Ovary (tissue), 9 donors: ENCODE measurements around the gene KRT6A. TPM values are rescaled to one million over a fixed set of nuclear protein-coding genes. Genes with fewer than 3 reads are reported as not detected.

Experiments used
- DNase-seq, 5 donors: peaks; one replicate each; pipeline ENCODE4 v3.0.0-alpha.2; 2019 to 2020
- H3K27ac ChIP-seq, 2 donors: fragments of 200-600 bp; one replicate each; pipeline versions ENCODE4 v1.5.1 to v1.8.0; 2019 to 2022
- H3K27me3 ChIP-seq: fragments of 200-600 bp; one replicate; pipeline ENCODE4 v1.8.0; 2022
- H3K36me3 ChIP-seq: fragments of 200-600 bp; sonication (generic); one replicate; pipeline ENCODE4 v1.5.1; 2019
- H3K4me1 ChIP-seq: one replicate; pipeline ENCODE4 v1.8.1; 2013; ENCODE audit warnings: mild to moderate bottlenecking, moderate library complexity; ENCODE audit not compliant: insufficient read depth
- H3K4me3 ChIP-seq: fragments of 200-600 bp; sonication (generic); one replicate; pipeline ENCODE4 v1.5.1; 2017
- H3K9me3 ChIP-seq, 2 donors: fragments of 200-600 bp in 1 of 2; sonication (generic) in 1 of 2; one replicate each; pipeline versions ENCODE4 v1.5.1 to v1.8.1; 2013 to 2019; ENCODE audit warnings: mild to moderate bottlenecking in 1 of 2, moderate library complexity in 1 of 2
- CTCF ChIP-seq, 3 donors: fragments of 450-650 bp in 2 of 3; fragments of 200-600 bp in 1 of 3; IDR thresholded peaks; one replicate each; pipeline versions ENCODE4 v1.5.1 to v1.8.0; 2016 to 2022; ENCODE audit warnings: antibody characterized with exemption in 3 of 3, mild to moderate bottlenecking in 1 of 3
- EP300 ChIP-seq: sonication (generic); formaldehyde crosslinking; IDR thresholded peaks from one replicate; pipeline ENCODE4 v1.6.1; 2017; ENCODE audit warnings: antibody characterized with exemption
- POLR2A ChIP-seq: fragments of 450-650 bp; IDR thresholded peaks from one replicate; pipeline ENCODE4 v1.6.1; 2017; ENCODE audit warnings: antibody characterized with exemption, mild to moderate bottlenecking, moderate library complexity
- whole genome bisulfite sequencing, 3 donors: extraction: QIAGEN DNeasy Blood & Tissue Kit in 1 of 3; methylation state at CpG; one replicate each; pipeline versions ENCODE4 v1.1.5 to v1.1.7; 2013 to 2017; 5-methylcytosine and 5-hydroxymethylcytosine counted together
- intact Hi-C, 4 donors: fragments of 100-400 bp; cut with DNase I; formaldehyde crosslinking; loops; one replicate each; pipeline versions ENCODE4 v1.11.0 to v1.15.1; 2022 to 2023
- polyA plus RNA-seq, 2 donors: library from polyadenylated mRNA; stranded (reverse); fragments of 200-250 nt in 1 of 2; fragments of 350-450 nt in 1 of 2; fragmentation: Illumina TruSeq in 1 of 2; extraction: RNeasy Lipid Tissue Mini Kit (QIAGEN cat#74804) in 1 of 2; gene quantifications; one replicate each; pipeline ENCODE4 v1.2.3, GENCODE V29; 2013 to 2014
- total RNA-seq, 7 donors: library from RNA; depleted of rRNA in 2 of 7; stranded (reverse); fragments of >200 nt in 2 of 7; fragmentation: NEBNext Ultra II Directional in 3 of 7; extraction: Animal tissue kit (Norgen Biotek cat#: 25700) in 3 of 7; gene quantifications; one replicate each; pipeline versions ENCODE4 v1.1.0 to v1.2.4, GENCODE V29; 2016 to 2023
- donor health status: DM: no; HTN: no; CAD: no; lungs with moderate emphysema.
- donor health status: DM: no; HTN: no; CAD: no.
- donor health status: Bipolar disorder and iron deficiency.
- donor health status: DM: yes; HTN: yes; CAD: no.
- donor health status: DM: no; HTN: no; CAD: no.
- donor health status: DM: yes; HTN: yes; CAD: no.

KRT6A gene
- total and polyA plus RNA-seq, 9 donors, result 0.15 to 14.5 (median 1.1) TPM; not detected in 2

DNA sequence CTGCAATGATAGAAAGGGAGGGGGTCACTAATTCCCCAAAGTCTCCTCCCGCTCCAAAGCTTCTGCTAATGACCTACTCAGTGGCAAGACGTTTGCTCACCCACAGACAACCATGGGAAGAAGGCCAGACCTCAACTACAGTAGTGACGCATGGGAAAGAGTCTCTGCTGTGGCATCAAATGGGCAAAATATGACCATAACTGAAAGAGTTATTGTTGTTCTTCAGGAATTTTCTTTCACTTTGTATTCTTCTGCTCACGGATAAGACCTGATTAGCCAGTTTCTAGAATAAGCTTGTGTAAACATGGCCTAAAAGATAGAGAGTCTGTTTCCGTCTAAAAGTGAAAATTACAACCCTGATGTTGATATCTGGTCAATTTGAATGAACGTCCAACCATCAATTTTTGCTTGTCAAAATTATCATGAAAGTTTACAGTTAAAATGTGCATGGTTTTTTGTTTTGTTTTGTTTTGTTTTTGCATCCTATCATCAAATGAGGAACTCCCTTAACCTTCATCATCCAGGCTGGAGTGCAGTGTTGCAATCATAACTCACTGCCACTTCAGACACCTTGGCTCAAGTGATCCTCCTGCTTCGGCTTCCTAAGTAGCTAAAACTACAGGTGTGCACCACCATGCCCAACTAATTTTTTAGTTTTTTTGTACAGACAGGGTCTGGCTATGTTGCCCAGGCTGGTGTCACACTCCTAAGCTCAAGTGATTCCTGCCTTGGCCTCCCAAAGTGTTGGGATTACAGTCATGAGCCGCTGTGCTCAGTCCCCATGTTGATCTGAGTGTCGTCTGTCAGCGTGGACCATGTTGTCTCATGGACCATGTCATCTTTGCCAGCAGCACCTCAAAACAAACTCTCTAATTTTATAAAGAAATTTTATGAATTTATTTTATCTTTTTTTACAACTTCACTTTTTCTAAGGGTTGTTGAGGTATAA is 48.1 kb downstream of the KRT6A start:
- Histone ChIP-seq H3K4me1 (no peaks in the 10 kb centered on the region), H3K9me3 (no peaks in the 10 kb centered on the region), H3K36me3 (no peaks in the 10 kb centered on the region), H3K27ac (no peak overlapping the region), H3K4me3 (no peak overlapping the region), H3K27me3 (no peaks in the 10 kb centered on the region)
- intact Hi-C loops, result no loop called here
- no peak for DNase-seq
- 40 to 68% (median 61%) methylated on average over 10 of the region's 10 CpGs for WGBS, 3 donors
- TF ChIP-seq EP300 (no peak), POLR2A (no peak), CTCF (IDR thresholded peaks at IDR 0.05) (no peak)

DNA sequence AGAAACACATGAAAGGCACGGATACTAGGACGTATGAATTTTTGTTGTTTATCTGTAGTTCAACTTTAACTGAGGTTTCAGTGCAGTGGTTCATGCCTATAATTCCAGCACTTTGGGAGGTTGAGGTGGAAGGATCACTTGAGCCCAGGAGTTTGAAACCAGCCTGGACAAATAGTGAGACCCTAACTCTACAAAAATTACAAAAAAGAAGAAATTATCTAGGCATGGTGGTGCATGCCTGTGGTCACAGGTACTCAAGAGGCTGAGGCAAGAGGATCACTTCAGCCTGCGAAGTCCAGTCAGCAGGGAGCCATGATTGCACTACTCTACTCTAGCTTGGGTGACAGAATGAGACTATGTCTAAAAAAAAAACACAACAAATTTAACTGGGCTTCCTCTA is 49.1 kb downstream of the KRT6A start:
- intact Hi-C loops, result no loop called here
- Histone ChIP-seq H3K4me3 (no peak overlapping the region), H3K36me3 (no peaks in the 10 kb centered on the region), H3K4me1 (no peaks in the 10 kb centered on the region), H3K9me3 (no peaks in the 10 kb centered on the region), H3K27me3 (no peaks in the 10 kb centered on the region), H3K27ac (no peak overlapping the region)
- 47 to 64% (median 51%) methylated on average over 3 of the region's 3 CpGs for WGBS, 3 donors
- TF ChIP-seq POLR2A, result no peak
- no peak for TF ChIP-seq EP300
- TF ChIP-seq CTCF (IDR thresholded peaks at IDR 0.05), result no peak
- no peak for DNase-seq

DNA sequence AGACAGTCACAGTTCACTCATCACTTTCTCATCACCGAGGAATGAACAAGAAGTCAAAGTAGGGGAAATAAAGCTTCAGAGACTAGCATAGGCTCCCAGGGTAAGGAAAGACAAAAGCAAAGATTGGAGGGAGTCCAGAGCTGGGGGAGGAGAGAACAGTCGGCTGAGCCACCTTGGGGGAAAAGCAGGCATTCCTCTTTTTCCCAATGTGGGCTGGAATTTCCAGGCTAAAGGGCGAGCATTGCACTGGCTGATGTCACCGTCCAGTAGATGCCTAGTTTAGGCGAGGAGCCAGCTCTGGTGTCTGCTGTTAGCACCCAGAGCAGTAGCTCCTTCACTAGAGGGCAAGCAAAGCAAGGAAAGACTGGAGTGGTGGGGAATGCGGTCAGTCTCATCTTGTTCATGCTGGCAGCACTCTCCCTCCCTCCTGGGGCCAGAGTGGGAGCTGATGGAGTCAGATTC is 50.4 kb downstream of the KRT6A start:
- no peaks in the 10 kb centered on the region for H3K4me1 ChIP-seq
- DNase-seq, result no peak
- no peaks in the 10 kb centered on the region for H3K36me3 ChIP-seq
- no peak for TF ChIP-seq CTCF (IDR thresholded peaks at IDR 0.05)
- no peak for TF ChIP-seq EP300
- TF ChIP-seq POLR2A, result no peak
- no peaks in the 10 kb centered on the region for H3K27me3 ChIP-seq
- no peak overlapping the region for H3K4me3 ChIP-seq
- intact Hi-C loops, result no loop called here
- no peaks in the 10 kb centered on the region for H3K9me3 ChIP-seq
- 14 to 19% (median 18%) methylated on average over 6 of the region's 6 CpGs for WGBS, 3 donors
- no peak overlapping the region for H3K27ac ChIP-seq

DNA sequence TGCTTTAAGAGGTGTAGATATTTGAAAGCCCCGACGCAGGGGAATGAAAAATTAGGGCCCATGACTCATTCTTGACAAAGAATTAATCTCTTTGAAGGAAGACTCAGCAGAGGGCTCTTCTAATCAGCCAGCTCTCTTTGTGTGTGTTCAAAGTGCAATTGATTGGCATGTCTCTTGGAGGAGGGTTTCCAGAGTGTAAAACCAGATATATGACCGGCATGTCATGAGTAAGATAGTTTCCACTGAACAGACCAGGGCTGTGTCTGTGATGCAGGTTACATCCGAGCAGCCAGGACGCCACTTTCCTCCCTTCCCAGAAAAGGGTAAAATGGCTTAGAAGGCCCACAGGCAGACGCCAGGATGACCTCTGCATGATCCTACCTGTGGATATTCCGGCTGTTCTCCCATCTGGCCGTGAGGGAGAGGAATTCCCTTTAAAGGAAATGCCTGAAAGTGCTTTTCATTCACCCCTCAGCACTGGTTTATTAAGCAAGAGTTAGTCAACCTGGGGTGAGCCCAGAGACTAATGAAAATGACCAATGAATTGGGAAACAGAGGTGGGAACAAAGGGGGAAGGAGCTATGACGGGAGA is 51.6 kb downstream of the KRT6A start:
- intact Hi-C loops, result no loop called here
- Histone ChIP-seq H3K9me3 (no peaks in the 10 kb centered on the region), H3K4me1 (no peaks in the 10 kb centered on the region), H3K27me3 (no peaks in the 10 kb centered on the region), H3K27ac (no peak overlapping the region), H3K36me3 (no peaks in the 10 kb centered on the region), H3K4me3 (no peak overlapping the region)
- no peak for DNase-seq
- WGBS, 3 donors, result 42 to 53% (median 43%) methylated on average over 9 of the region's 9 CpGs
- TF ChIP-seq EP300 (no peak), CTCF (IDR thresholded peaks at IDR 0.05) (no peak), POLR2A (no peak)
